Embryonic facial prominence (tissue), 1 donor: Measurements from ENCODE around the gene GMDS.
A peak's percentile ranks its signal among the peaks of the same experiment; 100 is the strongest.

Source experiments
- DNase-seq: peaks from one replicate; pipeline ENCODE4 v3.0.0-alpha.2; 2016; ENCODE audit errors: extremely low spot score

The GMDS gene

GRCh38 chr6:2133716-2134310 is 111.6 kb downstream of the GMDS start:
- no peak for DNase-seq

GRCh38 chr6:2132916-2133315 is 112.5 kb downstream of the GMDS start:
- no peak for DNase-seq

- no peak for DNase-seq
These were observed 113.0 kb downstream of the GMDS start for GRCh38 chr6:2132416-2132815.

- DNase-seq, result no peak
These were observed 116.2 kb downstream of the GMDS start for GRCh38 chr6:2129182-2129621.

- DNase-seq, result no peak
These were observed 117.9 kb downstream of the GMDS start for GRCh38 chr6:2127484-2127911.

- no peak for DNase-seq
These were observed 119.1 kb downstream of the GMDS start for GRCh38 chr6:2126351-2126750.

GRCh38 chr6:2125158-2125557 is 120.2 kb downstream of the GMDS start:
- no peak for DNase-seq

GRCh38 chr6:2124260-2124709 is 121.1 kb downstream of the GMDS start:
- no peak for DNase-seq

- DNase-seq, result no peak
These were observed 124.5 kb downstream of the GMDS start for GRCh38 chr6:2120912-2121311.

- no peak for DNase-seq
These were observed 126.1 kb downstream of the GMDS start for GRCh38 chr6:2119275-2119674.

GRCh38 chr6:2118136-2118535 is 127.3 kb downstream of the GMDS start:
- no peak for DNase-seq

GRCh38 chr6:2117447-2117846 is 128.0 kb downstream of the GMDS start:
- no peak for DNase-seq

GRCh38 chr6:2116496-2116895 is 128.9 kb downstream of the GMDS start:
- DNase-seq, result no peak

GRCh38 chr6:2114100-2114499 is 131.3 kb downstream of the GMDS start:
- DNase-seq, result no peak

- peak; percentile 32 for DNase-seq
These were observed 134.2 kb downstream of the GMDS start for GRCh38 chr6:2111162-2111677.

- DNase-seq, result no peak
These were observed 134.9 kb downstream of the GMDS start for GRCh38 chr6:2110504-2110903.

GRCh38 chr6:2109796-2110195 is 135.6 kb downstream of the GMDS start:
- DNase-seq, result no peak

- DNase-seq, result no peak
These were observed 136.6 kb downstream of the GMDS start for GRCh38 chr6:2108700-2109306.

GRCh38 chr6:2104524-2104880 is 140.9 kb downstream of the GMDS start:
- no peak for DNase-seq

GRCh38 chr6:2103765-2104523 is 141.5 kb downstream of the GMDS start:
- peak; percentile 54 for DNase-seq

- DNase-seq, result no peak
These were observed 142.4 kb downstream of the GMDS start for GRCh38 chr6:2102966-2103365.

- DNase-seq, result no peak
These were observed 143.0 kb downstream of the GMDS start for GRCh38 chr6:2102316-2102883.
